Loucy (cell line): ENCODE results near the gene VASN.

Experiments used
- CTCF ChIP-seq: fragments of 200-600 bp; sonication (generic); conservative IDR thresholded peaks from 2 replicates; pipeline ENCODE4 v1.5.1; 2014; ENCODE audit warnings: mild to moderate bottlenecking, antibody characterized with exemption, low read length
- EZH2phosphoT487 ChIP-seq: fragments of 200-600 bp; IDR thresholded peaks from 2 replicates; pipeline ENCODE4 v1.6.1; 2018; ENCODE audit warnings: antibody characterized with exemption, mild to moderate bottlenecking, moderate library complexity, borderline replicate concordance

- TF ChIP-seq CTCF (no peak), EZH2phosphoT487 (no peak)
Measured at GRCh38 chr16:4386451-4386805, 14.8 kb downstream of the VASN start.
